ENCODE measurements around the gene ZNF611. TPM values are rescaled to one million over a fixed set of nuclear protein-coding genes. Genes with fewer than 3 reads are reported as not detected.
"Not testable (repeated sequence)": the region's sequence is repeated elsewhere in the genome, so short reads cannot be mapped to it uniquely, and the experiment has no call there.

ZNF611 gene
- total RNA-seq, 2 experiments from 2014 or later = 39.4 to 41.7 TPM

DNA sequence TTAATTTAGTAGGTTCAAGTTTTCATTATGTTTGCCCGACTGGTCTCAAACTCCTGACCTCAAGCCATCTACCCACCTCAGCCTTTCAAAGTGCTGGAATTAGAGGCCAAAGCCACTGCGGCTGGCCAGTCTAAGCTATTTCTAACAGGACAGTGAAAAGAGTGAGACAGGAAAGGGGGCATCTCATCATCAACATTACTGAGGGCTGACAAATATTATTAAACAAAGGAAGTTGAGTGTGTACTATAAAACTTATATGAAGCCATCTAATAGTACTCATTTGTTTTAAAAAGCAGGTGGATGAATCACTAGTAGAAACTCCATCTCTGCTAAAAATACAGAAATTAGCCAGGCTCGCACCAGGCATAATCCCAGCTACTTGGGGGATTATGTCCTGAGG is 24.3 kb downstream of the ZNF611 start:
- Mint-ChIP-seq H3K4me1 (peaks cover 3% of the 10 kb centered on the region), H3K36me3 (peaks cover 89% of the 10 kb centered on the region), H3K9me3 (peaks cover 35% of the 10 kb centered on the region), H3K27ac (no peak overlapping the region), H3K27me3 (no peaks in the 10 kb centered on the region), H3K4me3 (no peak overlapping the region)
- ATAC-seq (ENCODE audit: low read depth) (no peak), DNase-seq (no peak)
- POLR2A ChIA-PET = interaction anchor here (0.7 kb wide), 2 partner anchors 14 to 137 kb away, joined by 3 read pairs; no protein-coding TSS in a partner anchor

DNA sequence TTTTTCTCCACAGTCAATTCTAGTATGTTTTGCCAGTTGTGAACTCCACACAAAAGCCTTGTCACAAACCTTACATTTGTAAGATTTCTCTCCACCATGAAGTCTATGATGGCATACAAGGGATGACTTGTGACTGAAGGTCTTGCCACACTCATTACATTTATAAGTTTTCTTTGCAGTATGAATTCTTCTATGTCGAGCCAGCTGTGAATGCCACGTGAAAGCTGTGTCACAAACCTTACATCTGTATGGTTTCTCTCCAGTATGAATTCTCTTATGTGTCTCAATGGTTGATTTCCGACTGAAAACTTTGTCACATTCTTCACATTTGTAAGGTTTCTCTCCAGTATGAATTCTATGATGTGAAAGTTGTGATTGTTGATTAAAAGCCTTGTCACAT is 29.2 kb downstream of the ZNF611 start:
- DNase-seq; ATAC-seq (ENCODE audit: low read depth); H3K4me1 Mint-ChIP-seq; POLR2A ChIA-PET; H3K27me3 Mint-ChIP-seq; H3K27ac Mint-ChIP-seq; H3K4me3 Mint-ChIP-seq: not testable (repeated sequence)
- Mint-ChIP-seq H3K36me3 (peaks cover 63% of the 10 kb centered on the region), H3K9me3 (peaks cover 40% of the 10 kb centered on the region)

DNA sequence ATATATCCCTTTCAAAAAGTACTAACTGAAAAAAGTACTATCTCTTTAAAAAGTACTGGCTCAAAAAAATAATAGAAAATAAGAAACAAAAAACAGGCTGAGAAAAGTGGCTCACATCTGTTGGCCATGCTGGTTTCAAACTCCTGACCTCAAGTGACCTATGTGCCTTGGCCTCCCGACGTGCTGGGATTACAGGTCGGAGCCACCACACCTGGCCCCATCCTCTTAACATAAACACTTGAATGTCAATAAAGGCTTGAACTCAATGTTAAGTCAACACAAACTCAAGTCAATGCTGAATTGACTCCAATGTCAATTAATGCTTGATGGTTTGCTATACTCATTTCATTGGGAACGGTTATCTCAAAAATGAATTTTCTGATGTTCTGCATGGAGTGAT is 30.9 kb downstream of the ZNF611 start:
- no peaks in the 10 kb centered on the region for H3K27me3 Mint-ChIP-seq
- no peak overlapping the region for H3K4me3 Mint-ChIP-seq
- no peak for ATAC-seq (ENCODE audit: low read depth)
- DNase-seq = no peak
- POLR2A ChIA-PET = no interaction called here
- peaks cover 42% of the 10 kb centered on the region for H3K9me3 Mint-ChIP-seq
- H3K36me3 Mint-ChIP-seq = peaks cover 58% of the 10 kb centered on the region
- H3K4me1 Mint-ChIP-seq = peaks cover 4% of the 10 kb centered on the region
- H3K27ac Mint-ChIP-seq = no peak overlapping the region

DNA sequence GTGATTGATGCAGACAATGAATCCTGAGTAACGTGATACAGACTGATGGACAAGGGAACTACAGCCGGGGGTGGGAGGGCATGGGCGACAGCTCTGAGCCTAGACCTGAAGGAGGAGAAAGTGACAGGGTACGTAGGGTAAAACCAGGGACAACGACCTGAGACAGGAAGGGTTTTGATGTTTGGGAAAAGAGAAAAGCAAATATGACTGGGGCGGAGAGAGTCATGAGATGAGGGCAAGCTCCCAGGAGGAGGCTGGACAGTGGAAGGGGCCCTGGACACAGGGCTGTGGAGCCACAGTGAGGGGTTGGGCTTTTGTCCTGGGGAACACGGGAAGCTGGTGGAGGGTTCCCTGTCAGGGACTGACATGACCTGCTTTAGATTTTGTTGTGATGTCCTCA is 34.2 kb downstream of the ZNF611 start:
- Mint-ChIP-seq H3K27ac (no peak overlapping the region), H3K36me3 (peaks cover 33% of the 10 kb centered on the region), H3K27me3 (no peaks in the 10 kb centered on the region), H3K9me3 (peaks cover 36% of the 10 kb centered on the region), H3K4me3 (no peak overlapping the region), H3K4me1 (peaks cover 4% of the 10 kb centered on the region)
- DNase-seq (no peak), ATAC-seq (ENCODE audit: low read depth) (no peak)
- POLR2A ChIA-PET = no interaction called here

DNA sequence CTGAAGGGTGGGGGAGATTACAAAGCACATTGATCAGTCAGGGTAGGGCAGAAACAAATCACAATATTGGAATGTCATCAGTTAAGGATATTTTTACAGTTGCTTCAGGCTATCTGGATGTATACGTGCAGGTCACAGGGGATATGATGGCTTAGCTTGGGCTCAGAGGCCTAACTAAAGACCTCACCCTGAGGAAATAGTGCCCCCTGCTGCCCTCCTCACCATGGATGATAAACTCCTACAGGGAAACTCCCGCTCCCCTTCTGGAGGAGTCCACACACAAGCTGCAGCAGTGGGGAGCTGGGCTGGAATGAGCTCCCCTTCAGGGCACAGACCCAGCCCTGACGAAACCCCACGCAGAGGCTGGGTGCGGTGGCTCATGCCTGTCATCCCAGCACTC is 35.3 kb downstream of the ZNF611 start:
- POLR2A ChIA-PET; H3K4me3 Mint-ChIP-seq; H3K27ac Mint-ChIP-seq; DNase-seq; H3K27me3 Mint-ChIP-seq; ATAC-seq (ENCODE audit: low read depth); H3K4me1 Mint-ChIP-seq: not testable (repeated sequence)
- H3K9me3 Mint-ChIP-seq = peaks cover 26% of the 10 kb centered on the region
- H3K36me3 Mint-ChIP-seq = peaks cover 24% of the 10 kb centered on the region

DNA sequence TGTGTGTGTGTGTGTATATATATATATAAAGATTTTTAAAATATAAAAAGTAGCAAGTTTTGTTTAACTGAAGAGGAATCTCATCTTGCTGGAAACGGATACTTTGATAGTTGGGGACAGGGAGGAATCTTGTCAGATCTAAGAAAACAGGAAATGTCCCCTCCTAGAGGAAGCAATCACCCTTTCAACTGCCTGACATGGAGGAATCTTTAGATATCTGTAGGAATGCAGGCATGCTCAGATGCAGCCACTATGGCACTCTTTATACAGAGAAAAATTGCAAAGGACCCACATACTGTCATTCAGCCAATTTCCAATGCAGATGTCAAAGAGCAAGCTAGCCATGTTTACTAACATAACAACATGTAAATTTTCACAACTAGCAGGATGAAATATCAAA is 38.8 kb downstream of the ZNF611 start:
- no peak overlapping the region for H3K4me3 Mint-ChIP-seq
- no peak for ATAC-seq (ENCODE audit: low read depth)
- H3K27me3 Mint-ChIP-seq = no peaks in the 10 kb centered on the region
- H3K9me3 Mint-ChIP-seq = peaks cover 26% of the 10 kb centered on the region
- DNase-seq = no peak
- no peak overlapping the region for H3K27ac Mint-ChIP-seq
- peaks cover 6% of the 10 kb centered on the region for H3K4me1 Mint-ChIP-seq
- peaks cover 26% of the 10 kb centered on the region for H3K36me3 Mint-ChIP-seq
- POLR2A ChIA-PET = no interaction called here

DNA sequence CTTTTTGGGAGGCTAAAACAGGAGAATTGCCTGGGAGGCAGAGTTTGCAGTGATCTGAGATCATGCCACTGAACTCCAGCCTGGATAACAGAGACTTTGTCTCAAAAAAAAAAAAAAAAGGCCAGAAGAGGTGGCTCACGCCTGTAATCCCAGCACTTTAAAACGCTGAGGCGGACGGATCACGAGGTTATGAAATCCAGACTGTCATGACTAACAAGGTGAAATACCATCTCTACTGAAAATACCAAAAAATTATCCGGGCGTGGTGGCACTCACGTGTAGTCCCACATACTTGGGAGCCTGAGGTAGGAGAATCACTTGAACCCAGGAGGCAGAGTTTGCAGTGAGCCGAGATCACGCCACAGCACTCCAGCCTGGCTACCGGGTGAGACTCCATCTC is 39.9 kb downstream of the ZNF611 start:
- POLR2A ChIA-PET = no interaction called here

DNA sequence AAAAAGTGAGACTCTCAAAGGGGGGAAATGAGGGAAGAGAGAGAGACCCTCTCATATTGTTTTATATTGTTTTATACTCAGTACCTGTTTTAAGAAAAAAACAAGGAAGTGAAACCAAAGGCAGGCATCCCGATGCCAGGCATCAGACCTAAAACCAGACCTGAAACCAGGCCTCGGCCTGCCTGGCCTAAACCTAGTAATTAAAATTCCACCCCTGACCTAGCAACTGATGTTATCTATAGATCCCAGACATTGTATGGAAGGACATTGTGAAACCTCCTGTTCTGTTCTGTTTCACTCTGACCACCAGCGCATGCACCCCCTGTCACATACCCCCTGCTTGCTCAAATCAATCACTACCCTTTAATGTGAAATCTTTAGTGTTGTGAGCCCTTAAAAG is 40.6 kb downstream of the ZNF611 start:
- Mint-ChIP-seq H3K36me3 (peaks cover 19% of the 10 kb centered on the region), H3K9me3 (peaks cover 20% of the 10 kb centered on the region)
- POLR2A ChIA-PET = interaction anchor here (0.7 kb wide), 1 partner anchor 79 kb away, joined by 4 read pairs; no protein-coding TSS in a partner anchor
- not testable (repeated sequence) for H3K4me3 Mint-ChIP-seq; H3K27ac Mint-ChIP-seq; H3K27me3 Mint-ChIP-seq; H3K4me1 Mint-ChIP-seq; ATAC-seq (ENCODE audit: low read depth); DNase-seq

More for the DNA sequence above, 39.9 kb downstream of the ZNF611 start:
- no peak for ATAC-seq (ENCODE audit: low read depth)
- peaks cover 7% of the 10 kb centered on the region for H3K4me1 Mint-ChIP-seq
- no peak for DNase-seq
- H3K9me3 Mint-ChIP-seq = peaks cover 22% of the 10 kb centered on the region
- H3K27ac Mint-ChIP-seq = no peak overlapping the region
- no peak overlapping the region for H3K4me3 Mint-ChIP-seq
- peaks cover 22% of the 10 kb centered on the region for H3K36me3 Mint-ChIP-seq
- H3K27me3 Mint-ChIP-seq = no peaks in the 10 kb centered on the region

DNA sequence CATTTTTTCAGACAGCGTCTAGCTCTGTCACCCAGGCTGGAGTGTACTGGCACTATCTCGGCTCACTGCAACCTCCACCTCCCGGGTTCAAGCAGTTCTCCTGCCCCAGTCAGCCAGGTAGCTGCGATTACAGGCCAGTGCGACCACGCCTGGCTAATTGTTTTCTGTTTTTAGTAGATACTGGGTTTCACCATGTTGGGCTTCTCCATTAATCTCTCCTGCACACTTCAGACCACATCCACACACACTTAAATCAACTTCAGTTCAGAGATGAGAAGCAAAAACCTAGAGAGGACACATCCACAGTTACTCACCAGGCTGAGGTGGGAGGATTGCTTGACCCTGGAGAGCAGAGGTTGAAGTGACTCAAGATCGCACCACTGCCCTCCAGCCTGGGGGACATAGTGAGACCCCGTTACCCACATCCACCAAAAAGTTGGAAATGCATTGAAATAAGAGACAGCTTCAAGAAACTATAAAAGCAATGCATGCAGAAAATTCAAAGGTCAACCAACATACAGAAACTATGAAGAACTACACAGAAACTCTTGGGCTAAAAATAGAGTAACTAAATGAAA is 42.3 kb downstream of the ZNF611 start:
- DNase-seq (no peak), ATAC-seq (ENCODE audit: low read depth) (no peak)
- Mint-ChIP-seq H3K4me3 (no peak overlapping the region), H3K27me3 (no peaks in the 10 kb centered on the region), H3K9me3 (peaks cover 12% of the 10 kb centered on the region), H3K36me3 (peaks cover 17% of the 10 kb centered on the region), H3K27ac (no peak overlapping the region), H3K4me1 (peaks cover 10% of the 10 kb centered on the region)
- POLR2A ChIA-PET = no interaction called here

DNA sequence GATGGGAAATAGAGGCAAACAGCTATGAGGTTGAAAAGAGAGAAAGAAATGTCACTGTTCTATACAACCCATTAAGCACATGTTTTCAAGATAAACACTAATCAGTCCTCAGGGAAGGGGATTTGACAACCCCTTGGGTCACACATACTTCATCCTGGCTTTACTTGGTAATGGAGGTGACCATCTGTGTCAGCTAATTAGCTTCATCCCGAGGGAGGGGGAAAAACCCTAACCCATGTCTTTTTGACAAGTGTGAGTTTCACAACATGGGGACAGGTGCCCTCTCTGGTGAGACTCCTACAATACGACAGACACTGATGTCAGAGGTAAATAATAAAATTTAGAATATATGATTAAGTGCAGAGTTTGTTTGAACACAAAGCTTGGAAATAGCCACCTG is 43.1 kb downstream of the ZNF611 start:
- Mint-ChIP-seq H3K4me3 (no peak overlapping the region), H3K27me3 (no peaks in the 10 kb centered on the region), H3K36me3 (peaks cover 17% of the 10 kb centered on the region), H3K27ac (no peak overlapping the region), H3K9me3 (peaks cover 12% of the 10 kb centered on the region), H3K4me1 (peaks cover 10% of the 10 kb centered on the region)
- DNase-seq (no peak), ATAC-seq (ENCODE audit: low read depth) (no peak)
- POLR2A ChIA-PET = no interaction called here

DNA sequence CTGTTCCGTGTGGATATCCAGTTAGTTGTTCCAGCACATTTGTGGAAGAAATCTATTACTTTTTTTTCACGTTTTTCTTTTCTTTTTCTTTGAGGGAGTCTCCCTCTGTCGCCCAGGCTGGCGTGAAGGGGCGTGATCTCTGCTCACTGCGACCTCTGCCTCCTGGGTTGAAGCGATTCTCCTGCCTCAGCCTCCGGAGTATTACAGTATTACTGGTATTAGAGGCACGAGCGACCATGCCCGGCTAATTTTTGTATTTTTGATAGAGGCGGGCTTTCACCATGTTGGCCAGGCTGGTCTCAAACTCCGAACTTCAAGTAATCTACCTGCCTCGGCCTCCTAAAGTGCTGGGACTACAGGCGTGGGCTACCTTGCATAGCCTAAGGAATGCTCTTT is 43.6 kb downstream of the ZNF611 start:
- POLR2A ChIA-PET = no interaction called here
- Mint-ChIP-seq H3K4me3 (peak overlapping the region; percentile 89), H3K4me1 (peaks cover 13% of the 10 kb centered on the region), H3K27me3 (no peaks in the 10 kb centered on the region), H3K36me3 (peaks cover 19% of the 10 kb centered on the region), H3K9me3 (peaks cover 11% of the 10 kb centered on the region), H3K27ac (peak overlapping the region; percentile 96)
- ATAC-seq (ENCODE audit: low read depth) (no peak), DNase-seq (no peak)

DNA sequence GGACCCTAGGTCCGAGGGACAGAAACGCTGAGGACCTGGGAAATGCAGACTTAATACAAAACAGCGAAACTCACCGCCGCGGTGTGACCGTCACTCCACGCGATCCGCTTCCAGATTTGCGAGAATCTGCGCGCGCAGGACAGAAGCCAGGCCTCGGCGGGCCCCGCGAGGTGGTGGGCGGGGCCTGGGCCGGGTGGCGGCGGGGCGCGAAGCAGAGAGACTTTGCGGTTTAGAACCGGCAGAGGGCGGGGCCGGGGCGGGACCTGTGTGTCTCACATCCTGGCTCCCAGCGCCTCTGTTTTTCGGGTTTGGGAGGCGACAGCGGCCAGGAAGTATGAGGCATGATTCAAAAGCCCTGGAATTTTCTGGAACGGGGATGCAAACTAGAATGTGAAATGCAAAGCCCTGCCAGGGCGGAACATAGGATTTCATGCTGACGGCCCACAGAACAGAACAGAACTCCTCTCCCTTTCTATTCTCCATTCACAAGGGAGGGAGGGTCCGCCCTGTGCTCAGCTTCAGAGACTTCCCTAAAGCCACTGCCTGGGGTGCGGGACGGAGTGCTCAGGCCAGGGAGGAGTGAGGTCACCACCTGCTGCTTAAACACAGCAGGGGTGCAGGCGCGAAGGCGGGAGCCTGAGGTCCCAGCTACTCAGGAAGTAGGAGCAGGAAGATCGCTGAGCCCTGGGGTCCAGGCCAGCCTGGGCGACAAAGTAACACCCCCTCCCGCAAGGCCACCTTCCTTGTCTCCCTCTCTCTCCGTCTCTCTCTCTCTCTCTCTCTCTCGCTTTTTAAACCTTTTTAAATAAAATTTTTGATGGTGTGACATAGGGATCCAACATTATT is 44.3 kb downstream of the ZNF611 start:
- peaks cover 13% of the 10 kb centered on the region for H3K4me1 Mint-ChIP-seq
- H3K36me3 Mint-ChIP-seq = peaks cover 23% of the 10 kb centered on the region
- DNase-seq (peak; percentile 94), ATAC-seq (ENCODE audit: low read depth) (peak; percentile 88)
- peak overlapping the region; percentile 96 for H3K27ac Mint-ChIP-seq
- POLR2A ChIA-PET = no interaction called here
- H3K9me3 Mint-ChIP-seq = peaks cover 9% of the 10 kb centered on the region
- peak overlapping the region; percentile 89 for H3K4me3 Mint-ChIP-seq
- no peaks in the 10 kb centered on the region for H3K27me3 Mint-ChIP-seq

DNA sequence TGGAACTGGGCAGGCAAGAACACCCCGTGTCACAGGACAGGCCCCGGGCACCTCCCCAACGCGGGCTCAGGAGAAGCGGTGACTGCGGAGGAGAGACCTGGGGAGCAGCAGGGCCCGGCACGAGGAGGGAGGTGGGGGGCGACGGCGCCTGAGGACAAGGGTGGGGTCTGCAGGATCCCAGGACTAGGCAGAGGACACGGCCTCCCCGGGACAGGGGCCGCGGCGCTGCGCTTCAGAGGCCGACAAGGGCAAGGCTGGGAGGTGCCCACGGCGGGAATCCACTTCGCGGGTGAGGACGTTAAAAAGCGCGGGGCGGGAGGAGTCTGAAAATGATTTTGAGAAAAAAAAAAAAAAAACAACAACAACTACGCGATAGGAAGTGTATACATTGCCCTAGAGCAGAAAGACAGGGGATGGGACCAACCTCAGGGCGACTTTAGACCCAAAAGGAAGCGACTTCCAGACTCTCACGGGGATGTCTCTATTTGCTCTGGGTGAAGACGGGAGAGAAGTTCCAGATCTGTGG is 44.9 kb downstream of the ZNF611 start:
- Mint-ChIP-seq H3K27ac (peak overlapping the region; percentile 96), H3K36me3 (peaks cover 27% of the 10 kb centered on the region), H3K9me3 (peaks cover 7% of the 10 kb centered on the region), H3K27me3 (no peaks in the 10 kb centered on the region), H3K4me1 (peaks cover 15% of the 10 kb centered on the region), H3K4me3 (peak overlapping the region; percentile 89)
- ATAC-seq (ENCODE audit: low read depth) (peak; percentile 56), DNase-seq (peak; percentile 68)
- POLR2A ChIA-PET = no interaction called here
